HepG2 (cell line): ENCODE results near the gene SPEM2. TPM values are rescaled to one million over a fixed set of nuclear protein-coding genes. Genes with fewer than 3 reads are reported as not detected.

Experiments
- ATF1 ChIP-seq: IDR thresholded peaks from 2 replicates; pipeline ENCODE4 v1.6.1; 2016; ENCODE audit warnings: mild to moderate bottlenecking, control low read depth
- CAMTA2 ChIP-seq: sonication (generic); formaldehyde crosslinking; IDR thresholded peaks from 2 replicates; pipeline ENCODE4 v1.4.0; 2020; ENCODE audit warnings: mild to moderate bottlenecking, missing genetic modification reagents, borderline replicate concordance
- HDAC2 ChIP-seq: sonication (generic); formaldehyde crosslinking; IDR thresholded peaks from 2 replicates; pipeline ENCODE4 v1.4.0; 2020; ENCODE audit warnings: missing genetic modification reagents
- HNRNPH1 ChIP-seq: fragments of 200-400 bp; formaldehyde crosslinking; optimal IDR thresholded peaks from 2 replicates; pipeline ENCODE3; 2017; ENCODE audit warnings: mild to moderate bottlenecking, low read depth, low read length
- IKZF1 ChIP-seq: fragments of 450-650 bp; IDR thresholded peaks from 2 replicates; pipeline ENCODE4 v1.7.1; 2016
- KLF11 ChIP-seq: IDR thresholded peaks from 2 replicates; pipeline ENCODE4 v1.6.1; 2016; ENCODE audit warnings: missing compliant biosample characterization
- PPARG ChIP-seq: conservative IDR thresholded peaks from 2 replicates; pipeline ENCODE4 v1.6.1; 2016; ENCODE audit warnings: missing biosample characterization, missing genetic modification reagents
- TBX2 ChIP-seq: sonication (generic); formaldehyde crosslinking; IDR thresholded peaks from 2 replicates; pipeline ENCODE4 v1.5.0; 2020; ENCODE audit warnings: missing genetic modification reagents, mild to moderate bottlenecking, borderline replicate concordance
- WIZ ChIP-seq: sonication (generic); formaldehyde crosslinking; IDR thresholded peaks from 2 replicates; pipeline ENCODE4 v1.5.1; 2020; ENCODE audit warnings: mild to moderate bottlenecking, missing genetic modification reagents
- ZBTB34 ChIP-seq: sonication (generic); formaldehyde crosslinking; IDR thresholded peaks from 2 replicates; pipeline ENCODE4 v1.8.0; 2022; ENCODE audit warnings: mild to moderate bottlenecking, missing genetic modification reagents
- ZBTB43 ChIP-seq: sonication (generic); formaldehyde crosslinking; conservative IDR thresholded peaks from 2 replicates; pipeline ENCODE4 v1.4.0; 2020; ENCODE audit warnings: missing genetic modification reagents
- ZFP1 ChIP-seq: IDR thresholded peaks from 2 replicates; pipeline ENCODE4 v1.6.1; 2016
- ZNF263 ChIP-seq: sonication (generic); formaldehyde crosslinking; IDR thresholded peaks from 2 replicates; pipeline ENCODE4 v1.4.0; 2020; ENCODE audit warnings: missing genetic modification reagents
- ZNF605 ChIP-seq: sonication (generic); formaldehyde crosslinking; IDR thresholded peaks from 2 replicates; pipeline ENCODE4 v1.8.0; 2022; ENCODE audit warnings: mild to moderate bottlenecking, missing genetic modification reagents
- ZNF646 ChIP-seq: sonication (generic); formaldehyde crosslinking; IDR thresholded peaks from 2 replicates; pipeline ENCODE4 v1.9.0; 2021; ENCODE audit warnings: mild to moderate bottlenecking, missing genetic modification reagents
- polyA plus RNA-seq, 8 experiments: library from polyadenylated mRNA; depleted of rRNA in 3 of 8; stranded (reverse) in 7 of 8; unstranded in 1 of 8; fragments of >200 nt; fragmentation: Illumina TruSeq in 4 of 8; extraction: Trizol in 4 of 8; gene quantifications; 2 replicates each; pipeline versions ENCODE4 v1.2.1 to v1.2.3, GENCODE V29; 2011 to 2016; ENCODE audit warnings: low read depth in 4 of 8, missing spikeins in 1 of 8, mixed read lengths in 1 of 8; ENCODE audit not compliant: insufficient read depth in 1 of 8
- total RNA-seq, 5 experiments: library from RNA; depleted of rRNA; stranded (reverse); fragments of >200 nt; fragmentation: Illumina TruSeq; extraction: Trizol; gene quantifications; 2 replicates each; pipeline ENCODE4 v1.2.3, GENCODE V29; 2016; ENCODE audit warnings: low read depth in 1 of 5
- TF ChIP-seq, protein P1 (sequence below): sonication (generic); formaldehyde crosslinking; IDR thresholded peaks from 2 replicates; pipeline ENCODE4 v1.4.0; 2020; ENCODE audit warnings: missing genetic modification reagents
- TF ChIP-seq, protein P2 (sequence below): IDR thresholded peaks from 2 replicates; pipeline ENCODE4 v1.6.1; 2016

The SPEM2 gene
- total and polyA plus RNA-seq, 2 of the 13 experiments (the other 11 are each of a cell fraction or from before 2014, with no cell fraction given): not detected

DNA sequence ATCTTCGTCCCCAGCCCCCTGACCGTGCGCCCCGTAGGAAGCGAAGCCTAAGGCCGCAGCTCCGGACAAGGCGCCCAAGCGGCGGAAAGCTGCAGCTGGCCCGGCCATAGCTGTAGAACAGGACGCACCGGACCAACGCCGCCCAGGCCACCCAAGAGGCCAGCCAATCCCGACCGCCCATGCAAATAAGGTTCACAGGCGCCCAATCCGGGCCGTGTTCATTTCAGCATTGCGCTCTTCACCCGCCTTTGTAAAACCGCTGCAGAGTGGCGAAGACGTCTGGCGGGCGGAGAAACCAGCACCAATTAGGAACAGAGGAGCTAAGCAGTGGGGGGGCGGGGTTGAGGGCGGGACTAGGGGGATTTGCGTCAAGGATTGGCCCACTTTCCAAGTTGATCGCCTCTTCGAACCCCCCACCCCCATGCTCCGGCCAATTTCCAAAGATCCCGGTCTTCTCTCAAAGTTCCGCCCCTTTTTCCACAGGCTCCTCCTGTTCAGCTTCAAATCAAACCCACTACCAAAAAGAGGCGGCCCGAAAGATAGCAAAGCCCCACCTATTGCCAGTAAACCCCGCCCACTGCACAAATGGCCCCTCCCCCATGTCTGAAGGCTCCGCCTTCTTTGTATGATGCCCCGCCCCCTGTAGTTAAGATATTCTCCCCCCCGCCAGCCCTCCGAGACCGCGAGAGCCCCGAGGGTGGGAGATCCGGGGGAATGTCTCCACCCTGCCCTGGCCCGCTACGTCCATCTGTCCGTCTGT is 21.3 kb upstream of the SPEM2 start, which contains the start of gene TMEM256 (continued):
- TF ChIP-seq ZNF646 (CRISPR knock-in tag): no peak
- TF ChIP-seq ATF1 (CRISPR knock-in tag): no peak; the same call in 1 of the 2 replicates
- no peak for TF ChIP-seq KLF11 (CRISPR knock-in tag)
- TF ChIP-seq TBX2: peak; percentile 46
- no peak for TF ChIP-seq HNRNPH1
- TF ChIP-seq IKZF1: no peak
- TF ChIP-seq WIZ (CRISPR knock-in tag): no peak
- TF ChIP-seq, protein P1, sequence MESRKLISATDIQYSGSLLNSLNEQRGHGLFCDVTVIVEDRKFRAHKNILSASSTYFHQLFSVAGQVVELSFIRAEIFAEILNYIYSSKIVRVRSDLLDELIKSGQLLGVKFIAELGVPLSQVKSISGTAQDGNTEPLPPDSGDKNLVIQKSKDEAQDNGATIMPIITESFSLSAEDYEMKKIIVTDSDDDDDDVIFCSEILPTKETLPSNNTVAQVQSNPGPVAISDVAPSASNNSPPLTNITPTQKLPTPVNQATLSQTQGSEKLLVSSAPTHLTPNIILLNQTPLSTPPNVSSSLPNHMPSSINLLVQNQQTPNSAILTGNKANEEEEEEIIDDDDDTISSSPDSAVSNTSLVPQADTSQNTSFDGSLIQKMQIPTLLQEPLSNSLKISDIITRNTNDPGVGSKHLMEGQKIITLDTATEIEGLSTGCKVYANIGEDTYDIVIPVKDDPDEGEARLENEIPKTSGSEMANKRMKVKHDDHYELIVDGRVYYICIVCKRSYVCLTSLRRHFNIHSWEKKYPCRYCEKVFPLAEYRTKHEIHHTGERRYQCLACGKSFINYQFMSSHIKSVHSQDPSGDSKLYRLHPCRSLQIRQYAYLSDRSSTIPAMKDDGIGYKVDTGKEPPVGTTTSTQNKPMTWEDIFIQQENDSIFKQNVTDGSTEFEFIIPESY (CRISPR knock-in tag): 0 out of 2 replicates have a peak, but pooled peaks have one; percentile 8
- TF ChIP-seq PPARG (CRISPR knock-in tag): no peak
- no peak for TF ChIP-seq CAMTA2 (CRISPR knock-in tag)
- TF ChIP-seq, protein P2, sequence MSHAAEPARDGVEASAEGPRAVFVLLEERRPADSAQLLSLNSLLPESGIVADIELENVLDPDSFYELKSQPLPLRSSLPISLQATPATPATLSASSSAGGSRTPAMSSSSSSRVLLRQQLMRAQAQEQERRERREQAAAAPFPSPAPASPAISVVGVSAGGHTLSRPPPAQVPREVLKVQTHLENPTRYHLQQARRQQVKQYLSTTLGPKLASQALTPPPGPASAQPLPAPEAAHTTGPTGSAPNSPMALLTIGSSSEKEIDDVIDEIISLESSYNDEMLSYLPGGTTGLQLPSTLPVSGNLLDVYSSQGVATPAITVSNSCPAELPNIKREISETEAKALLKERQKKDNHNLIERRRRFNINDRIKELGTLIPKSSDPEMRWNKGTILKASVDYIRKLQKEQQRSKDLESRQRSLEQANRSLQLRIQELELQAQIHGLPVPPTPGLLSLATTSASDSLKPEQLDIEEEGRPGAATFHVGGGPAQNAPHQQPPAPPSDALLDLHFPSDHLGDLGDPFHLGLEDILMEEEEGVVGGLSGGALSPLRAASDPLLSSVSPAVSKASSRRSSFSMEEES (CRISPR knock-in tag): 0 out of 2 replicates have a peak, but pooled peaks have one; percentile 42
- 0 out of 2 replicates have a peak, but pooled peaks have one; percentile 28 for TF ChIP-seq ZBTB43 (CRISPR knock-in tag)
- TF ChIP-seq ZBTB34: peak; percentile 57; the same call in 1 of the 2 replicates
- peak; percentile 47; the same call in 1 of the 2 replicates for TF ChIP-seq ZNF605 (CRISPR knock-in tag)
- TF ChIP-seq ZFP1 (CRISPR knock-in tag): no peak
- no peak for TF ChIP-seq HDAC2
- peak; percentile 57; the same call in 1 of the 2 replicates for TF ChIP-seq ZNF263
